Nephron (organoid): ENCODE data around the gene ARID1B.
A peak's percentile ranks its signal among the peaks of the same experiment; 100 is the strongest.

Source experiments
- H3K27ac Mint-ChIP-seq, 3 experiments: 2 replicates each; pipeline ENCODE4 v1.8.0; 2020; ENCODE audit warnings: mixed read lengths in 3 of 3, mild to moderate bottlenecking in 2 of 3, moderate library complexity in 1 of 3
- H3K27me3 Mint-ChIP-seq: 2 replicates; pipeline ENCODE4 v1.8.0; 2021; ENCODE audit warnings: low read depth, mild to moderate bottlenecking, moderate library complexity, mixed read lengths
- H3K36me3 Mint-ChIP-seq: 2 replicates; pipeline ENCODE4 v1.8.0; 2020; ENCODE audit warnings: low read depth, mixed read lengths
- H3K4me1 Mint-ChIP-seq: 2 replicates; pipeline ENCODE4 v1.8.0; 2020; ENCODE audit warnings: mixed read lengths
- H3K4me3 Mint-ChIP-seq, 3 experiments: 2 replicates each; pipeline ENCODE4 v1.8.0; 2020; ENCODE audit warnings: mild to moderate bottlenecking in 3 of 3, mixed read lengths in 3 of 3, moderate library complexity in 2 of 3
- H3K9me3 Mint-ChIP-seq: 2 replicates; pipeline ENCODE4 v1.8.0; 2020; ENCODE audit warnings: mixed read lengths
- CTCF ChIP-seq, 3 experiments: fragments of 200-600 bp; sonication (generic); IDR thresholded peaks; one replicate each; pipeline ENCODE4 v1.5.0; 2021; ENCODE audit warnings: antibody characterized with exemption in 3 of 3; ENCODE audit not compliant: unreplicated experiment in 3 of 3

The ARID1B gene

GRCh38 chr6:156820089-156820798 lies 43.1 kb downstream of the ARID1B start:
- no peak overlapping the region for H3K4me3 Mint-ChIP-seq
- no peaks in the 10 kb centered on the region for H3K27me3 Mint-ChIP-seq
- H3K4me1 Mint-ChIP-seq, result peaks cover 65% of the 10 kb centered on the region
- no peaks in the 10 kb centered on the region for H3K36me3 Mint-ChIP-seq
- H3K27ac Mint-ChIP-seq, result no peak overlapping the region
- no peak for TF ChIP-seq CTCF (IDR thresholded peaks at IDR 0.05; ENCODE audit: unreplicated experiment in 3 of 3)
- H3K9me3 Mint-ChIP-seq, result no peaks in the 10 kb centered on the region

DNA sequence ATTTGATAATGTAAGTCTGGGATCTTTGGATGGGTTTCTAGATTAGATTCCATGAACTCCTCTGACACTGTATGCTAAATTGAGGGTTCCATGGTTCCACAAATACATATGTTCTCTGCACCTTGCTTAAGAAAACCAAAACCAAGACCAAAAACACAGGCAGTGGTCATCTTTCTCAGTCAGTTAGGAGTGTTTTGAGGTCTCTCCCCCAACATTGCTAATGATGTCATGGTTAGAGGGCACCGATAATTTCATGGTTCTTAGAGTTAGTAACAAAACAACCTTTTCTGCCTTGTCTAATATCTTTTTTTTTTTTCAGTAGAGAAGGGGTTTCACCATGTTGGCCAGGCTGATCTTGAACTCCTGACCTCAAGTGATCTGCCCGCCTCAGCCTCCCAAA lies 44.5 kb downstream of the ARID1B start:
- no peak for TF ChIP-seq CTCF (IDR thresholded peaks at IDR 0.05; ENCODE audit: unreplicated experiment in 3 of 3)
- Mint-ChIP-seq H3K36me3 (no peaks in the 10 kb centered on the region), H3K9me3 (no peaks in the 10 kb centered on the region), H3K4me1 (peaks cover 55% of the 10 kb centered on the region), H3K27me3 (no peaks in the 10 kb centered on the region), H3K4me3 (no peak overlapping the region), H3K27ac (no peak overlapping the region)

DNA sequence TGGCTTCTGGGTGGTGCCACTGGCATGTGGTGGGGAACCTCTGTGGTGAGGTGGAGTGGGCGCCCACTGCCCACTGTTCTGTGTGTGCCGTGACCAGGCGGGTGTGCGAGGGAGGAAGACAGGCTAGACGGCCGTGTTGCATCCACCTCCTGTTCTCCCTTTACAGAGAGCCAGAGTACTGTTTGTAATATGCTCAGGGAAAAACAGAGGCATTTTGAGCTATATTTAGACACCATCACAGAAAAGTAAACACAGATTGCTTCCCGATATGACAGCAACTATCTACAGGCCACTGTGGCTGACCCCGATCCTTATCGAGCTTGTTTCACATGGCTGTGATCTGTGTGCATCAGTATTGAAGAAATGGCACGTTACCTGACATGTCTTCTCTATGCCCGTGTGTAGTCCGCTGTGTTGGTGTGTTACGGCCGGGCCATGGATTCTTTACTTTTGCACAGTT lies 45.6 kb downstream of the ARID1B start:
- H3K4me1 Mint-ChIP-seq, result peaks cover 59% of the 10 kb centered on the region
- no peaks in the 10 kb centered on the region for H3K36me3 Mint-ChIP-seq
- no peak for TF ChIP-seq CTCF (IDR thresholded peaks at IDR 0.05; ENCODE audit: unreplicated experiment in 3 of 3)
- H3K27ac Mint-ChIP-seq, result peak overlapping the region; percentile 31 to 92 (median 55)
- H3K4me3 Mint-ChIP-seq, result peak overlapping the region in 2 of 3 experiments; percentile 19 to 42
- H3K27me3 Mint-ChIP-seq, result no peaks in the 10 kb centered on the region
- no peaks in the 10 kb centered on the region for H3K9me3 Mint-ChIP-seq

GRCh38 chr6:156824142-156824541 lies 47.0 kb downstream of the ARID1B start:
- H3K27me3 Mint-ChIP-seq, result no peaks in the 10 kb centered on the region
- H3K36me3 Mint-ChIP-seq, result peaks cover 3% of the 10 kb centered on the region
- H3K4me3 Mint-ChIP-seq, result no peak overlapping the region
- no peaks in the 10 kb centered on the region for H3K9me3 Mint-ChIP-seq
- TF ChIP-seq CTCF (IDR thresholded peaks at IDR 0.05; ENCODE audit: unreplicated experiment in 3 of 3), result no peak
- H3K27ac Mint-ChIP-seq, result peak overlapping the region in 2 of 3 experiments; percentile 30 to 72
- H3K4me1 Mint-ChIP-seq, result peaks cover 64% of the 10 kb centered on the region

GRCh38 chr6:156825475-156825874 lies 48.3 kb downstream of the ARID1B start:
- Mint-ChIP-seq H3K4me1 (peaks cover 54% of the 10 kb centered on the region), H3K4me3 (no peak overlapping the region), H3K27me3 (no peaks in the 10 kb centered on the region), H3K36me3 (peaks cover 12% of the 10 kb centered on the region), H3K9me3 (no peaks in the 10 kb centered on the region), H3K27ac (no peak overlapping the region)
- no peak for TF ChIP-seq CTCF (IDR thresholded peaks at IDR 0.05; ENCODE audit: unreplicated experiment in 3 of 3)
